ENCODE data around the gene AP1S1.
"Not testable (repeated sequence)": the region's sequence is repeated elsewhere in the genome, so short reads cannot be mapped to it uniquely, and the experiment has no call there.

The AP1S1 gene

GRCh38 chr7:101171442-101171837, 17.2 kb downstream of the AP1S1 start:
- no peak for DNase-seq

- no peak for DNase-seq
Measured at GRCh38 chr7:101172005-101172853, 18.0 kb downstream of the AP1S1 start.

- peak in 1 of 2 experiments; percentile 18 for DNase-seq
Measured at GRCh38 chr7:101172854-101173751, 18.8 kb downstream of the AP1S1 start.

GRCh38 chr7:101173752-101174244, 19.5 kb downstream of the AP1S1 start:
- peak; percentile 49 to 52 for DNase-seq

- no peak for DNase-seq
Measured at GRCh38 chr7:101174322-101174854, 20.1 kb downstream of the AP1S1 start.

- DNase-seq: no peak
Measured at GRCh38 chr7:101175664-101176063, 21.4 kb downstream of the AP1S1 start.

- DNase-seq: no peak
Measured at GRCh38 chr7:101177644-101178043, 23.4 kb downstream of the AP1S1 start.

- DNase-seq: no peak
Measured at GRCh38 chr7:101179117-101179516, 24.8 kb downstream of the AP1S1 start.

GRCh38 chr7:101179713-101180112, 25.4 kb downstream of the AP1S1 start:
- no peak for DNase-seq

GRCh38 chr7:101180130-101180755, 26.0 kb downstream of the AP1S1 start, which contains the start of gene NAT16:
Gene NAT16 (minus strand): TSS chr7:101180293. CDS start chr7:101174807, 5,486 bp downstream.
- no peak for DNase-seq

GRCh38 chr7:101185258-101185839, 31.1 kb downstream of the AP1S1 start:
- no peak for DNase-seq

- no peak for DNase-seq
Measured at GRCh38 chr7:101186194-101186593, 31.9 kb downstream of the AP1S1 start.

- DNase-seq: no peak
Measured at GRCh38 chr7:101186844-101187428, 32.7 kb downstream of the AP1S1 start.

GRCh38 chr7:101189109-101189508, 34.8 kb downstream of the AP1S1 start:
- no peak for DNase-seq

- no peak for DNase-seq
Measured at GRCh38 chr7:101195884-101196283, 41.6 kb downstream of the AP1S1 start.

- no peak for DNase-seq
Measured at GRCh38 chr7:101197991-101198390, 43.7 kb downstream of the AP1S1 start.

- no peak for DNase-seq
Measured at GRCh38 chr7:101198476-101198875, 44.2 kb downstream of the AP1S1 start.

- DNase-seq: not testable (repeated sequence)
Measured at GRCh38 chr7:101199522-101199921, 45.2 kb downstream of the AP1S1 start.

- no peak for DNase-seq
Measured at GRCh38 chr7:101200504-101200861, 46.2 kb downstream of the AP1S1 start.

GRCh38 chr7:101200862-101201599, 46.8 kb downstream of the AP1S1 start, which contains the start of gene MOGAT3:
Gene MOGAT3 (minus strand): TSS chr7:101201036. CDS start chr7:101200854, 182 bp downstream.
- no peak for DNase-seq
